Neural progenitor cell (in vitro differentiated cells): Measurements from ENCODE around the gene SNRPB2.

ENCODE experiments used
- CTCF ChIP-seq: fragments of 200-600 bp; sonication (generic); IDR thresholded peaks from 2 replicates; pipeline ENCODE4 v1.5.1; 2017; ENCODE audit warnings: antibody characterized with exemption, mild to moderate bottlenecking
- EZH2 ChIP-seq: fragments of 200-600 bp; sonication (generic); IDR thresholded peaks from 2 replicates; pipeline ENCODE4 v1.6.1; 2017; ENCODE audit warnings: antibody characterized with exemption, mild to moderate bottlenecking, moderate library complexity

- TF ChIP-seq CTCF, result peak; percentile 36
- no peak for TF ChIP-seq EZH2
Observed at GRCh38 chr20:16699293-16699692, 30.5 kb upstream of the SNRPB2 start.
